SK-N-DZ (cell line): ENCODE results near the gene MGAT5.

Source experiments
- DNase-seq: peaks from one replicate; pipeline ENCODE4 v3.0.0-alpha.2; 2015; ENCODE audit warnings: low spot score

Gene MGAT5

GRCh38 chr2:134362152-134362668 lies 108.3 kb downstream of the MGAT5 start:
- DNase-seq = no peak

- DNase-seq = no peak
Observed at GRCh38 chr2:134362740-134363139, 108.9 kb downstream of the MGAT5 start.

- no peak for DNase-seq
Observed at GRCh38 chr2:134365356-134365755, 111.5 kb downstream of the MGAT5 start.

- no peak for DNase-seq
Observed at GRCh38 chr2:134366359-134366758, 112.5 kb downstream of the MGAT5 start.

- DNase-seq = no peak
Observed at GRCh38 chr2:134367213-134367612, 113.3 kb downstream of the MGAT5 start.

- DNase-seq = no peak
Observed at GRCh38 chr2:134368009-134368817, 114.3 kb downstream of the MGAT5 start.

- no peak for DNase-seq
Observed at GRCh38 chr2:134369220-134369902, 115.5 kb downstream of the MGAT5 start.

- no peak for DNase-seq
Observed at GRCh38 chr2:134370655-134371445, 117.0 kb downstream of the MGAT5 start.

GRCh38 chr2:134372141-134372540 lies 118.3 kb downstream of the MGAT5 start:
- no peak for DNase-seq

GRCh38 chr2:134372611-134373131 lies 118.8 kb downstream of the MGAT5 start:
- DNase-seq = no peak

GRCh38 chr2:134375935-134376334 lies 122.1 kb downstream of the MGAT5 start:
- peak; percentile 15 for DNase-seq

GRCh38 chr2:134377730-134378129 lies 123.9 kb downstream of the MGAT5 start:
- DNase-seq = no peak

- no peak for DNase-seq
Observed at GRCh38 chr2:134379293-134379692, 125.4 kb downstream of the MGAT5 start.

- DNase-seq = no peak
Observed at GRCh38 chr2:134379722-134380121, 125.8 kb downstream of the MGAT5 start.

- DNase-seq = no peak
Observed at GRCh38 chr2:134381141-134381540, 127.3 kb downstream of the MGAT5 start.

GRCh38 chr2:134384131-134384530 lies 130.3 kb downstream of the MGAT5 start:
- no peak for DNase-seq

GRCh38 chr2:134385195-134385594 lies 131.3 kb downstream of the MGAT5 start:
- DNase-seq = no peak

GRCh38 chr2:134386310-134386709 lies 132.4 kb downstream of the MGAT5 start:
- no peak for DNase-seq

GRCh38 chr2:134389381-134389780 lies 135.5 kb downstream of the MGAT5 start:
- DNase-seq = no peak

GRCh38 chr2:134391751-134392160 lies 137.9 kb downstream of the MGAT5 start:
- DNase-seq = no peak

GRCh38 chr2:134392442-134393074 lies 138.7 kb downstream of the MGAT5 start:
- DNase-seq = no peak
